K562 (cell line): ENCODE data around the gene PRDX3.

Source experiments
- ZNF444 ChIP-seq: fragments of 250-450 bp; sonication (Bioruptor Pico); IDR thresholded peaks from 2 replicates; pipeline ENCODE4 v1.4.0; 2020; ENCODE audit warnings: mild to moderate bottlenecking, moderate library complexity
- TF ChIP-seq, protein P1 (sequence below), 3 experiments: IDR thresholded peaks in 2 of 3; conservative IDR thresholded peaks in 1 of 3; 2 replicates each; pipeline ENCODE4 v1.5.1; 2011 to 2012; ENCODE audit warnings: low read length in 3 of 3, mild to moderate bottlenecking in 3 of 3, control low read depth in 2 of 3, improper control_type of control experiment in 1 of 3, inconsistent platforms in 1 of 3, low read depth in 1 of 3, mixed read lengths in 1 of 3, moderate library complexity in 1 of 3; ENCODE audit not compliant: insufficient read depth in 2 of 3

DNA sequence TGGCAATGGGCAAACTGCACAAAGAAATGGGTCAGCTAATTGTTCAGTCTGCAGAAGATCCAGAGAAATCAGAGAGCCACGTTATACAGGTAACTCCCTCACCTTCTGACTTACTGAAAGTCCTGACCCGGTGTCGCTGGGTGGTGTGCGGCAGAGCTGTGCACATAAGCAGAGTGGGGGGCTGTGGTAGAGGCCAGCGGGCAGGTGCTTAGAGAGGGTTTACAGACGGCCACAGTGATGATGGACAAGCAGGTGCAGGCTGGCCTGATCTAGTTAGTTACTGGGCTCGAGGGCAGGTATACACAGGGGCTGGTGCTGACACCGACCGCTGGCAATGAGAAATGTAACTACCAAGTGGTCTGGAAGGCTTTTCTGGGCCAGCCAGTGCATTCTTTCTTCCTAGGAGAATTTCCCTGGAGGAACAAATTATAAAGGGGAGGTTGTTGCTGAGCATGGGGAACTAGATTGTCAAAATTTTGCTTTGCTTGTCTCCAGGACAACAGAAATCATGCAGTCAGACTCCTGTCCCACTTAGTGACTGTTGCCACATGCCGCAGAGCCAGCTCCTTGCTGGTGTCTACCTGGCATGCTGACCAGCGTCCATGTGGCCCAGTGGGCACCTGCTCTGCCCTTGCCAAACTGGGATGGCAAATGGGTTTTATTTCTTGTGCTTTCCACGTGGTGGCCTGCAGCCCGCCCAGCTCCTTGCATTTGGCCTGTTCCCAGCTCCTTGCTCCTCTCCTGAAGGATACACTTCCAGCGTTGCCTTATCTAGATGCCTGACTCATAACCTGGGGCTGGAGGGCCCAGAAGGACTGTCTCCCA is 45.9 kb downstream of the PRDX3 start:
- TF ChIP-seq, protein P1, sequence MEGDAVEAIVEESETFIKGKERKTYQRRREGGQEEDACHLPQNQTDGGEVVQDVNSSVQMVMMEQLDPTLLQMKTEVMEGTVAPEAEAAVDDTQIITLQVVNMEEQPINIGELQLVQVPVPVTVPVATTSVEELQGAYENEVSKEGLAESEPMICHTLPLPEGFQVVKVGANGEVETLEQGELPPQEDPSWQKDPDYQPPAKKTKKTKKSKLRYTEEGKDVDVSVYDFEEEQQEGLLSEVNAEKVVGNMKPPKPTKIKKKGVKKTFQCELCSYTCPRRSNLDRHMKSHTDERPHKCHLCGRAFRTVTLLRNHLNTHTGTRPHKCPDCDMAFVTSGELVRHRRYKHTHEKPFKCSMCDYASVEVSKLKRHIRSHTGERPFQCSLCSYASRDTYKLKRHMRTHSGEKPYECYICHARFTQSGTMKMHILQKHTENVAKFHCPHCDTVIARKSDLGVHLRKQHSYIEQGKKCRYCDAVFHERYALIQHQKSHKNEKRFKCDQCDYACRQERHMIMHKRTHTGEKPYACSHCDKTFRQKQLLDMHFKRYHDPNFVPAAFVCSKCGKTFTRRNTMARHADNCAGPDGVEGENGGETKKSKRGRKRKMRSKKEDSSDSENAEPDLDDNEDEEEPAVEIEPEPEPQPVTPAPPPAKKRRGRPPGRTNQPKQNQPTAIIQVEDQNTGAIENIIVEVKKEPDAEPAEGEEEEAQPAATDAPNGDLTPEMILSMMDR (IDR thresholded peaks at IDR 0.05 in 2 of 3, conservative IDR thresholded peaks at IDR 0.05 in 1 of 3; ENCODE audit: insufficient read depth in 2 of 3, low read depth in 1 of 3, low read length in 3 of 3), result no peak
- no peak for TF ChIP-seq ZNF444 (CRISPR knock-in tag)
